DMS53 (cell line): ENCODE measurements around the gene BCAR1.
"Not testable (repeated sequence)": the region's sequence is repeated elsewhere in the genome, so short reads cannot be mapped to it uniquely, and the experiment has no call there.

Source experiments
- DNase-seq: peaks from one replicate; lab custom pipeline; 2025; lab: John Stamatoyannopoulos, UW

The BCAR1 gene

DNA sequence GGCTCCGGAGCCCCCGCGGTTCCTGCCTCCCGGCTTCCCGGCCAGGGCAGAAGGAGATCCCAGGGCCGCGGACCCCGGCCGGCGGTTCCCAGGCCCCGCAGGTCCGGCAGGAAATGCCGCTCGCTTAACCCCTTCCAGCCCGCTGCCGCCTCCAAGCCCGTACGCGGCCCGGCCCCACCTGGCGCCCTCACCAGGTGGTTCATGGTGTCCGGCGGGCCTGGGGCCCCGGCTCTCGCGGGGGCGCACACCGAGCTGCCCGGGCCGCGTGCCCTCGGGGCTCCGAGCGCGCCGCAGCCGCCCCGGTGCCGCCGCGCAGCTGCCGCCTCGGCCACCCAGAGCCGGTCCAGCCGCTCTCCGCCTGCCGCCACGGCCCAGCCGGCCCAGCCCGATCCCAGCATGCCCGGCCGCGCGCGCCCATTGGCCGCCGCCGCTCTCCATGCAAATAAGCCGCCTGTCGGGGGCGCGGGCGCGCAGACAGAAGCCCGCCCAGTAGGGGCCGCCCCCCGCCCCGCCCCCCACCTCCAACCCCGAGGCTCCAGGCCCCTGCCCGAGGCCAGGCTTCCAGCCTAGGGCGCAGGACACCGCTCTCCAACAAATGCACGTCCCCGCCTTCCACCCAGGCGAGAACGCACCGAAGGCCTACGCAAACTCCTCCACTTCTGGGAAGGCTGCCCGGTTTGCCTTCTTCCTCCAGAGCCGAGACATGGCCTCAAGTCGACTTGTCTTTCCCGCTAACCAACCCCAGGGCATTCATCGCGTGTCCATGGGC lies at the start of gene BCAR1:
Gene BCAR1, minus strand, starts transcription at position 345 of the 769 bp plus-strand sequence. Its CDS starts 142 bp downstream, at position 203.
- peak; percentile 92 for DNase-seq

DNA sequence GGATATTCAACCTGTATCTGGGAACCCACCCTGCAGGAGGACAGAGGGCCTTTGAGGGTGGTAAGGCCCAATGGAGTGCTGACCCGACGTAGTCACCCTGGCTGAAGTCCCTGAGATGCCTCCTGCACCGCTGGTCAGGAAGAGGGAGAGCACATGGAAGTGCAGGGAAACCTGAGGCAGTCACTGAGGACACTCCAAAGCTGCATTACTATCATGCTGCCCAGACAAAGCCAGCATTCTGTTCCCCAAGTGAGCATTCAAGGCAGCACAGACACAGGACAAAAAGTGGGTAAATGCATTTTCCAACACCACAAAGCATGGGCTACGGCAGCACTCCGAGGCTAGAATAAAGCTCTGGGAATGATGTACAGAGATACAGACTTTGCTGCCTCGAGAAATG lies 46.8 kb upstream of the BCAR1 start:
- DNase-seq = no peak

DNA sequence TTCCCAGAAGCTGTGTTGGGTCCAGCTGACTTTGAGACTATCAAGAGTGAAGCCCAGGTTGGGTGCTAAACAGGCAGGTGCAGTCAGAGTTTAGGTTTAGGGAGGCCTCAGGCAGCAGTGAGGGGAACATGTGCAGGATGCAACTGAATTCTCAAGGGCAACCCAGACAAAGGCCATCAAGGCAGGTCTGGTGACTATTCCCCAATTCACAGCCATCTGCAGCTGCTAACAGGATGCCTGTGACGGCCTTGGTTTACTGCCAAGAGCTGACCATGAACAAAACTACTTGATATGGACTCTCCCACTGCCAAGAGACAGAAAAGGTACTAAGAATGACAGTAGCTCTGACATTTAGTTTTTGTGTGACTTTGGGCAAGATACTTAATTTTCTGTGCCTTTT lies 45.2 kb upstream of the BCAR1 start:
- no peak for DNase-seq

DNA sequence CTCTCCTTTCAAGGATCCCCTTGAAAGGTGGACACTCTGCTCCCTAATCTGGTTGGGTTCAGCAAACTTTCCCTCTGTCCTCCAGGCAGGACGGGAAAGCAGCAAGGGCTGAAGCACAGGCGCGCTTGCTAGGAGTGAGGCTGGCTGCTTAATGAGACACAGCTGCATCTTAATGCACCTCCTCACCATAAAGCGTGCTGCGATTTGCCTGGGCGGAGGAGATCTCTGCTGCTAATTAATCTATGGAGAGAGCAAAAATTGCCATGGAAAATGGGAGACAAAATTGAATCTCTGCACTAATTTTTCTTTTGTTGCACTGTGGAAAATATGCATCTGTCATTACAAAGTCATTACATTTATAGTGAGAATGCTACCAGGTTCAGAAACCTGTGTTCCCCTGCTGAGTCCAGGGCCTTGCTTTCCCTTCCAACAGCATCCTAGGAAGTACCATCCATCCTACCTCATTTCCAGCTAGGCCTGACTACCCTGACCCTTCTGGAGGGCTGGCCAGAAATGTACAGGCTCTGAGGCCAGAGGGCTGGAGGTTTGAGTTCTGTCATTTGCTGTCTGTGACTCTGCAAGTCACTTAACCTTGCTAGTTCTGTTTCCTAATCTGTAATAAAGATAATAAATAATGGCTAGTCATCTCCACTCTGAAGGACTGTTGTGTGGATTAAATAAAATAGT lies 43.5 kb upstream of the BCAR1 start:
- no peak for DNase-seq

GRCh38 chr16:75293772-75294171 lies 42.3 kb upstream of the BCAR1 start:
- DNase-seq = no peak

- DNase-seq = no peak
Measured at GRCh38 chr16:75293173-75293572, 41.7 kb upstream of the BCAR1 start.

GRCh38 chr16:75292691-75293090 lies 41.3 kb upstream of the BCAR1 start:
- no peak for DNase-seq

GRCh38 chr16:75289189-75289588 lies 37.8 kb upstream of the BCAR1 start:
- peak; percentile 8 for DNase-seq

DNA sequence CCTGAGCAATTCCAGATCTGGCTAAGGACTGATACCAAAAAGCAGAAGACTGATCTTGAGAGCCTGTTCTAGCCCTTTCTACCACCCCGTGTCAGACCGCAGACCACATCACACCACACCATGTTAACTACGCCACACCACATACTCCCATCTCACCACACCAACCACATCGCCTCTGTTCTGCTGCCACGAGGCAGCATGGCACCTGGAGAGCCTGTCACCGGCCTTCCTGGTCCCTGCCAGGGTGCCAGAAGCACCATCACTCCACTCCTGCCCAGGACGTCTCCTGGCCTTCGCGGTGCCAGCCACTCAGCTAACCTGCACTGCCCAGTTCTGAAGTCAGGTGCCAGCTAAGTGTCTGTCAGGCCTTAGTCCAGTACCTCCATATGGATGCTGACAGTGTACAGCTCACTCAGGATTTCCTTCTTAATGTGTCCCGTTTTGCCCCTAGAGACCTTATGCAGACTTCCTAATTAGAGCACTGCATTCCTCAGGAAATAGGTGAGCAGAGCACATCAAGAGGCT lies 37.2 kb upstream of the BCAR1 start:
- no peak for DNase-seq

DNA sequence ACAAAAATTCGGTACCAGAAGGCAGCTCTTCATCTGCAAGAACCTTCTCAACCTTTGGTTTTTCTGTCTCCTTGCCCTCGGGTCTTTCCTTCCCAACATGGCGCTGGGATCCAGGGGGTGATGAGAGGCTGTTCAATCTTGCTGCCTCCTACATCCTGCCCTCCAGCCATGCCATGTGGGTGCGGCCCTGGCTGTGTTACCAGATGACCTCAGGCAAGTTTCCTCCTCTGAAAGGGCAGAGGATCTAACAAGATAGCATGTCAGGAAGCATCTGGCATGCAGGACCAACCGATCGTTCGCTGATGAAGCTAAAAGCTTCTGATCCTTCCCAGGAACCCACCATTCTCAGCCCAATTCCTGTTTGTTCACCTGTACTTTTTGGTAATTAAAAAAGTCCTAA lies 36.8 kb upstream of the BCAR1 start:
- no peak for DNase-seq

DNA sequence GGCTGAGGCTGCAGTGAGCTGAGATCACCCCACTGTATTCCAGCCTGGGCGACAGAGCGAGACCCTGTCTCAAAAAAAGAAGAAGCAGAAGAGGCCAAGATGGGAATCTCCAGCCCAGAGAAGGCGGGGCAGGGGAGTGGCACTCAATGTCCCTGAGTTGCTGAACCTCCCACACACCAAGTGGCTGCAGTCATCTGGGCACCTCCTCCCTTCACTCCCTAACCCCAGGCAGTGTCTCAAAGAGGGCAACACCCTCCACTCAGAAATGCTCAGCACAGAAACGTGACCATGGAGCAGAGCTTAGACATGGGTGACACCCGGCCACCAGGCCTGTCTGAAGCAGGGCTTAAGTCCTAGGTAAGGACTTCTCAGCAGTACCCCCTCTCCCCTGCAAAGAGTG lies 36.3 kb upstream of the BCAR1 start:
- no peak for DNase-seq

DNA sequence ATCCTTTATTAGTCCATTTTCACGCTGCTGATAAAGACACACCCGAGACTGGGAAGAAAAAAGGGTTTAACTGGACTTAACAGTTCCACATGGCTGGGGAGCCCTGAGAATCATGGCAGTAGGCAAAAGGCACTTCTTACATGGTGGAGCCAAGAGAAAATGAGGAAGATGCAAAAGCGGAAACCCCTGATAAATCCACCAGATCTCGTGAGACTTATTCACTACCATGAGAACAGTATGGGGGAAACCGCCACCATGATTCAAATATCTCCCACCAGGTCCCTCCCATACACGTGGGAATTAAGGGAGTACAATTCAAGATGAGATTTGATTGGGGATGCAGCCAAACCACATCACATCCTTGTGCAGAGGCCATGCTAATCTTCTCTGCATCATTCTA lies 35.0 kb upstream of the BCAR1 start:
- no peak for DNase-seq

GRCh38 chr16:75282466-75283281 lies 31.2 kb upstream of the BCAR1 start:
- peak; percentile 20 for DNase-seq

- DNase-seq = no peak
Measured at GRCh38 chr16:75281826-75282225, 30.4 kb upstream of the BCAR1 start.

- not testable (repeated sequence) for DNase-seq
Measured at GRCh38 chr16:75281009-75281408, 29.6 kb upstream of the BCAR1 start.

DNA sequence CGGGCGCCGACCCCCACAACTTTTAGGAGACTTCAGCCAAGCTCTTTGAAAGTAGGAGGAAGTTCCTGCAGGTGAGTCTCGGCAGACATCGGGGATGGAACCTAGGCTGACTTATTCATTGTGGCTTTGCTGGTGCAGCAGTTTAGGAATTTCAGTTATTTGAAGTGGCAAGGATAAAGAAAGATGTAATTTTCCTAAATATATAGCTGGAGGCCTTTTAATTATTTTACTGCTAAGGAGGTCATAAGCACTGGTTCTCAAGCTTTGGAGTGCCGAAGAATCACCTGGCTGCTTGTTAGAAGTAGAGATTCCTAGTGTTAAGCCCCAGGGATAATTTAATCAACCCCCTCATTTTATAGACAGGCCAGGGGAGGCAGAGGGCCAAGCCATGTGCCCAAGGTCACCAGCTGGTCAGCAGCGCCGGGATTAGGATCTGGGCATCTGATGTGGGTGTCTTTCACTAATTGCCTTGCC lies 28.9 kb upstream of the BCAR1 start:
- no peak for DNase-seq

- peak; percentile 10 for DNase-seq
Measured at GRCh38 chr16:75279305-75279704, 27.9 kb upstream of the BCAR1 start.

DNA sequence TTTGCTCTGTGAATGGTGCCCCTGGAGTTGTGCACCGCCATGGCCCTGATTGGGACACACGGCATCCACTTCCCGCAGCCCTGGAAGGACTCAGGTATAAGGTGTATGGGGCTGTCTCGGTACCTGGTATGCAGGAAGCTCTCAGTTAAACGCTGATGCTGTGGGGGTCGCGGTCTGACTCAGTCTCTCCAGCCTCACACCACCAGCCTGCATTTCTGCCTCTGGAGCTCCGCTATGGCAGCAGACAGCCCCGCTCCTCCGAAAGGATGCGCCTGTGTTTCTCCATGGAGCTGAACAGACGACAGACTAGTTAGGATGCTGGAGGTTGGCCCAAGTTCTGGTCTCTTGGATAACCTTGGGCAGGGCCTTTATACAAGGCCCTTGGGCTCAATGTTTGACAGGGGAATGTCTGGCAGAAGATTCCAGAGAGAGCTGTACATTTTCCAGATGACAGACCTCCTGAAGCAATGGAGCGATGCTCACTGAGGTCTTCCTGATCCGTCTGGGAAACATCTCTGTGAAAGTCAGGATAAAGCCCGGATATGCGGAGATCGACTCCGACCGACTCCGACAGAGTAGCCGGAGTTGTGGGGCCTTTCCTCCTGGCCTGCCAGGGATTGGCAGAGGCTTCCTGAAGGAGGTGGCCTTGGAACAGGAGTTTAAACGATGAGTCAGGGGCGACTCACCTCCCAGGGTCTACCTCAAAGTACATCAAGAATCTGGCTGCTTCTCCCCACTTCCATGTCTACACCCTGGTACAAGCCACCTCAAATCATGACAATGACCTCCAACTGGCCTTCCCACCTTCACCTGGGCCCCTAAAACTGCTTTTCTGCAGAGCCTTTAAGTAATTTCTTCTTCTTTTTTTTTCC lies 21.9 kb upstream of the BCAR1 start:
- no peak for DNase-seq

- DNase-seq = not testable (repeated sequence)
Measured at GRCh38 chr16:75272629-75273028, 21.2 kb upstream of the BCAR1 start.

DNA sequence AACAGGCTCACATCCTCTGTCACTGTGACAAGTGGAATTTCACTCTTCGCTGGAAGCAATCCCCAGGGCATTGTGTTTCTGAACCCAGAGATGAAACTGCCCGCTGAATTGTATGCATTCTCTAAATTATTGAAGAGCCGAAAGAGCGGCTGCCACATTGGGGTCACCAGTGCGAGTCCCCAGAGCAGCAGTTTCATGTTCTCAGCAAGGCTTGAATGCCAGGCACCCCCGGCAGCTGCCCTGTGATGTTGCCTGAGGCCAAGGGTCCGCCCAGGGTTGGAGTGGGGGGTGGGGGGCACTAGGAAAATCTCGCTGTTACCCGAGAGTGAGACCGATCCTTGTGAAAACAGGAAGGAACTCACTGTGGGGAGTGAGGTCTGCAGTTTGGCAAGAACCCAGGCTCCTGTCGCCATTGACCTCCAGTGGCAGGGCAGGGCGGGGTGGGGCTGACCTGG lies 20.7 kb upstream of the BCAR1 start:
- no peak for DNase-seq

DNA sequence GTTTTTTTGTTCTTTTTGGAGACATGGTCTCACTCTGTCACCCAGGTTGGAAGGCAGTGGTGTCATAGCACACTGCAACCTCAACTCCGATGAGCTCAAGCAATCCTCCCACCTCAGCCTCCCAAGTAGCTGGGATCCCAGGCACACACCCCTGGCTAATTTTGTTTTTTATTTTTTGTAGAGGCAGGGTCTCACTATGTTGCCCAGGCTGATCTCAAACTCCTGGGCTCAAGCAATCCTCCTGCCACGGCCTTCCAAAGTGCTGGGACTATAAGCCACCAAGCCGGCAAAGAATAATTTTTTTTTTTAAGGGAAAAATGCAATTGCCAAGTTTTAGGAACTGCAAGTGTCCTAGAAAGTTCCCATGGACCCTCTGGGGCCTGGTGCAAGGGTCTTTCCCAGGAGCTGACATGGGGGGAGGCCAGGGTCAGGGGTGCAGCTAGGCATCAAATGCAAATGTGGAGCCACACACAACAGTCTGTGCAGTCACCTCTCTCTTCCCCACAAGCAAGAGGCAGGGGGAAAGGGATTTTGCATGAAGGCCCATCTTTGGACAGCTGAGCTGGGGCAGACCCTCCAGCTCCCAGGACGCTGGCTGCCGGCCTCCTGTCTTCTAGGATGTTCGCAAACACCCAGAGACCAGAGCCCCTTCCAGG lies 20.1 kb upstream of the BCAR1 start:
- DNase-seq = no peak
